Measurements from ENCODE around the gene VPS13D. TPM values are rescaled to one million over a fixed set of nuclear protein-coding genes. Genes with fewer than 3 reads are reported as not detected.

Gene VPS13D
- total and polyA plus RNA-seq, 2 experiments from 2014 or later = 10.7 to 34.9 TPM

GRCh38 chr1:12358499-12358898 is 128.7 kb downstream of the VPS13D start:
- ATAC-seq (peak; percentile 35; the same call in 2 of the 3 replicates), DNase-seq (ENCODE audit: low spot score) (no peak)
- H3K9me3 Mint-ChIP-seq = no peaks in the 10 kb centered on the region
- Histone ChIP-seq H3K4me2 (no peak overlapping the region), H3K9me2 (ENCODE audit: insufficient read depth) (no peaks in the 10 kb centered on the region), H3K4me1 (ENCODE audit: insufficient read depth) (peaks cover 6% of the 10 kb centered on the region), H3K4me3 (no peak overlapping the region), H4K20me1 (replicated peaks; ENCODE audit: insufficient read depth) (peaks cover 3% of the 10 kb centered on the region), H3K36me3 (ENCODE audit: insufficient read depth) (peaks cover 5% of the 10 kb centered on the region; the same call in 1 of the 2 replicates), H3K27ac (ENCODE audit: low read depth) (no peak overlapping the region; the same call in 1 of the 2 replicates), H3K27me3 (ENCODE audit: insufficient read depth) (no peaks in the 10 kb centered on the region), H3K79me2 (replicated peaks; ENCODE audit: insufficient read depth) (no peaks in the 10 kb centered on the region), H2AFZ (no peak overlapping the region), H3F3A (replicated peaks; ENCODE audit: low read depth) (no peaks in the 10 kb centered on the region)
- peaks cover 18% of the 10 kb centered on the region for H3K4me1 Mint-ChIP-seq
- no peaks in the 10 kb centered on the region for H3K27me3 Mint-ChIP-seq (ENCODE audit: insufficient read depth, low read depth, poor library complexity)
- peaks cover 8% of the 10 kb centered on the region; the same call in 1 of the 3 replicates for H3K36me3 Mint-ChIP-seq (ENCODE audit: low read depth)
- no peak overlapping the region for H3K4me3 Mint-ChIP-seq
- no peak overlapping the region for H3K27ac Mint-ChIP-seq
- TF ChIP-seq ZNF462 (CRISPR knock-in tag; IDR thresholded peaks at IDR 0.05) (no peak), EZH2phosphoT487 (IDR thresholded peaks at IDR 0.05; ENCODE audit: unreplicated experiment) (no peak), REST (IDR thresholded peaks at IDR 0.05; ENCODE audit: unreplicated experiment) (no peak), CTCF (conservative IDR thresholded peaks at IDR 0.05; ENCODE audit: low read depth in 2 of 2) (no peak), ETS1 (IDR thresholded peaks at IDR 0.05) (no peak)

Measured in GM23338 (cell line).